T-helper 9 cell (primary cell): ENCODE data around the gene SYVN1.
"Not testable (repeated sequence)": the region's sequence is repeated elsewhere in the genome, so short reads cannot be mapped to it uniquely, and the experiment has no call there.

Experiments
- DNase-seq: peaks from one replicate; pipeline ENCODE4 v3.0.0-alpha.2; 2020

Gene SYVN1

DNA sequence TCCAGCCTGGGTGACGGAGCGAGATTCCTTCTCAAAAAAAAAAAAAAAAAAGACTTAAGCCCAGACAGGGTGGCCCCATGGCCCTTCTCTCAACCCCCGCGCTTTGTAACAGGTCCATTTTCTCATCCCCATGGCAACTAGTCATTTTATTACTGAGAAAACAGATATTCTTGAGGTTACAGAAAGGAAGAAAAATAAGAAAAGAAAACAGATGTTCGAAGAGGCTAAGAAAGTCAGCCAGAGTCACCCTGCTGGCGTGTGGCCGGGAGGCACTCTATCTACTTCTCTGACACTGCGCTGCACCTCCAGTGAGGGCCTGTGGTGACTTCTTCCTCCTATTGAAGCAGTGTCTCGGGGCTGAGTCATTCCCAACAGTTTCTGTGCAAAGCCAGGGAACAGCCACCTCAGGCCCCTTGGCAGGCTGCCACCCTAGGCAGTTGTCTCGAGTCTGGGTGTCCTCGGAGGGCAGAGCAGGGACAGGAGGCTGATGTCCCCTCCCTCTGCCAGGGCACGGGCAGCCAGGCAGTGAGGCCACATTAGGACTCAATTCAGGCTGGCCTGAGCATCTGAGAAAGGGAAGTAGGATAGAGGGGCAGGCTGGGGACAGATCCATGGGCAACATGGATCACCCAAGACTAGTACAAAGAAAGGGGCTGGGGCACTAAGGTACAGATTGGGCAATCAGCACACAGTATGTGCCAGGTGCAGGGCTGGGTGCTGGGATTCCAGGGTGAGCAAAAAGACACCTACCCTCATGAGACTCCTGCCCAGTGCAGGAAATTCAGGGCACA is 16.4 kb upstream of the SYVN1 start:
- DNase-seq: no peak

DNA sequence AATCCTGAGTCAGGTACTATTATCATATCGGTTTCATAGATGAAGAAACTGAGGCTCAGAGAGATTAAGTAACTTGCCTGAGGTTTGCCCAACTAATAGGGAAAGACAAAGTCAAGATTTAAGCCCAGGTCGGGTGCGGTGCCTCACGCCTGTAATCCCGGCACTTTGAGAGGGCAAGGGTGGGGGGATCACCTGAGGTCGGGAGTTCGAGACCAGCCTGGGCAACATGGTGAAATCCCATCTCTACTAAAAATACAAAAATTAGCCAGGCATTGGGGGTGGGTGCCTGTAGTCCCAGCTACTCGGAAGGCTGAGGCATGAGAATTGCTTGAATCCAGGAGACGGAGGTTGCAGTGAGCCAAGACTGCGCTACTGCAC is 15.8 kb upstream of the SYVN1 start:
- DNase-seq: not testable (repeated sequence)

DNA sequence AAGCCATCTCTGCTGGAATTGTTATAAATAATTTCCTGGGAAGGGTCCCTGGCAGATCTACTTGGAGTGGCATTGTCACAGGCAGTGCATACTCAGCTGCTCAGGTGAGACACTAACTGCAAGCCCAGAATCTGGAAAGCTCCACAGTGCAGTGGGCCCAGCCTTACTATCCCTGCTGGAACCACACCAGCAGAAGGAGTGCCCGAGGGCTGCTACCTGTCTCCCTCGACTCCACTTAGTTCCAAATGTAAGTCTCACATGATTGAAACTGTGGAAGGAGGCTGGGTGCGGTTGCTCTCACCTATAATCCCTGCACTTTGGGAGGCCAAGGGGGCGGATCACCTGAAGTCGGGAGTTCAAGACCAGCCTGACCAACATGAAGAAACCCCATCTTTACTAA is 14.3 kb upstream of the SYVN1 start:
- DNase-seq: no peak

- no peak for DNase-seq
Observed at GRCh38 chr11:65147352-65148075, 13.2 kb upstream of the SYVN1 start.

DNA sequence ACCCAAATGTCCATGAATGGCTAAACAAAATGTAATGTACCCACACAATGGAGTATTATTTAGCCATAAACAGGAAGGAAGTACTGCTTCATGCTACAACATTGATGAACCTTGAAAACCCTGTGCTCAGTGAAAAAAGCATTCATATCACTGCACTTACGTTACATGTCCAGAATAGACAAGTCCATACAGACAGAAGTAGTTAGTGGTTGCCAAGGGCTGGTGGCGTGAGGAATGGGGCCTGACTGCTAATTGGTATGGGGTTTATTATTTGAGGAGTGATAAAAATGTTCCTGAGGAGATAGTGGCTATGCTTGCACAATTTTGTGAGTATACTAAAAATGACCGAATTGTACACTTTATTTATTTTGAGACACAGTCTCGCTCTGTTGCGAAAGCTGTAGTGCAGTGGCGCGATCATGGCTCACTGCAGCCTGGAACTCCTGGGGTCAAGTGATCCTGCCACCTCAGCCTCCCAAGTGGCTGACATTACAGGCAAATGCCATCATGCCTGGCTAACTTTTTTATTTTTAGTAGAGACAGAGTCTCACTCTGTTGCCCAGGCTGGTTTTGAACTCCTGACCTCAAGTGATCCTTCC is 7.7 kb upstream of the SYVN1 start:
- no peak for DNase-seq

GRCh38 chr11:65136515-65137096 is 2.3 kb upstream of the SYVN1 start:
- DNase-seq: no peak

GRCh38 chr11:65135633-65136145 is 1.4 kb upstream of the SYVN1 start:
- DNase-seq: no peak

- peak; percentile 75 for DNase-seq
Observed at GRCh38 chr11:65134952-65135632, 773 bp upstream of the SYVN1 start.

- no peak for DNase-seq
Observed at GRCh38 chr11:65133724-65134123, 595 bp downstream of the SYVN1 start.

GRCh38 chr11:65132988-65133700 is 1.2 kb downstream of the SYVN1 start:
- DNase-seq: no peak

DNA sequence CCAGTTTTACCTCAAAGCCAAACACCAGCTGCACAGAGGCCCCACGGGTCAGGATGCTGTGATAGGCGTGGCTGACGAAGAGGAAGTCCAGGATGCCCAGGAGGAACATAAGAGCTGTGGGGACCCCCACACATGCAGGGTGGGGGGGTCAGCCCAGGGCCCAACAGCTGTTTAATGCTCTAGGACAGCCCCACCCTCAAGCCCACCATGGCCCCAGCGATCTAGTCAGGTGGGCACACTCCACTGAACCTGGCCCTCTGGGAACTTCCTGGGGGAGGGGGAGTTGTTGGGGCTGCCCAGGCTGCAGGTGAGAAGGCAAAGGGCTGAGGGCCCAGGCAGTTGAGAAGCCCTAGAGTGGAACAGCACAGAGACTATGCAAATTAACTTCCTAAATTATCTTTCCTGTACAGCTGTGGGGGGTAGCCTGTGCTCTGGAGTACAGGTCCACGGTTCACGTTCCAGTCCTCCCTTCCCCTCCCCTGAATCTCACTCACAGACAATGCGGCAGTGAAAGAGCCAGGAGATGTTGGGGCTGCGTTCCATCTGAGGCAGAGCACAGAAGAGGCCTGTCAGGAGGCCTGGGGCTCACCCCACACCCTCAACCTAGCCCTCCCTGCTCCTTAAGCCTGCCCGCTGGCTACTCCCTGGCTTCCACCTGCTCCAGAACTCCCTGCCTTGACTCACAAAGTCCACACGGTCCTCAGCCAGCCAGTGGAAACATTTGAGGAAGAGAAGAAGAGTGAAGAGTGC is 1.9 kb downstream of the SYVN1 start:
- no peak for DNase-seq

DNA sequence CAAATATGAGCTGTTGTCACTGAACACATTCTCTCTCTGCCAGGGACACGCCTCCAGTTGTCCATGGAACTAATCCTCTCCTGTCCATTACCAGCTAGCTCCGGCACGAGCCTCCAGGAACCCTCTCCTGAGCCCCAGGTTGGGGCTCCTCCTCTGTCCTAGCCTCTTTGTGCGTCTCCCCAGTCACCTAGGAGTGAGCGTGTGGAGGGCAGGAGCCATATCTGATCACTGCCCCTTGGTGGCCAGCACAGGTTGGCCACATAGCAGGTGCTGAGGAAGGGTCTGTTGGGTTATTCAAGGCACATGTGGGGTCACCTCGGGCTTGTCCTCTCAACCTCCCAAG is 2.5 kb downstream of the SYVN1 start:
- no peak for DNase-seq

DNA sequence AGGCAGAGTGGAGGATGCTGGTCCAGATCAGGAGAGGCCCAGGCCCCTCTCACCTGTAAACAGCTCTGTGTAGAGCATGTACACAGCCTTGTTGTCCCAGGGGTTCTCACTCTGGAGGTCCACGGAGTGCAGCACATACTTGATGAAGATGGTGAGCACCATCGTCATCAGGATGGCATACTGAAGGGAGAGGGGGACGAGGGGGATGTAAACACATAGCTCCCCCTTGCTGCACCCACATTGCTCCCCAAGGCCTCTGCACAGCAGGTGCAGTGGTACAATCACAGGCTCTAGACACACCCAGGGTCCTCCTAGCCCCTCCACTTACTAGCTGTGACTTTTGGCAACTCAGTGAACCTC is 2.9 kb downstream of the SYVN1 start:
- DNase-seq: no peak

DNA sequence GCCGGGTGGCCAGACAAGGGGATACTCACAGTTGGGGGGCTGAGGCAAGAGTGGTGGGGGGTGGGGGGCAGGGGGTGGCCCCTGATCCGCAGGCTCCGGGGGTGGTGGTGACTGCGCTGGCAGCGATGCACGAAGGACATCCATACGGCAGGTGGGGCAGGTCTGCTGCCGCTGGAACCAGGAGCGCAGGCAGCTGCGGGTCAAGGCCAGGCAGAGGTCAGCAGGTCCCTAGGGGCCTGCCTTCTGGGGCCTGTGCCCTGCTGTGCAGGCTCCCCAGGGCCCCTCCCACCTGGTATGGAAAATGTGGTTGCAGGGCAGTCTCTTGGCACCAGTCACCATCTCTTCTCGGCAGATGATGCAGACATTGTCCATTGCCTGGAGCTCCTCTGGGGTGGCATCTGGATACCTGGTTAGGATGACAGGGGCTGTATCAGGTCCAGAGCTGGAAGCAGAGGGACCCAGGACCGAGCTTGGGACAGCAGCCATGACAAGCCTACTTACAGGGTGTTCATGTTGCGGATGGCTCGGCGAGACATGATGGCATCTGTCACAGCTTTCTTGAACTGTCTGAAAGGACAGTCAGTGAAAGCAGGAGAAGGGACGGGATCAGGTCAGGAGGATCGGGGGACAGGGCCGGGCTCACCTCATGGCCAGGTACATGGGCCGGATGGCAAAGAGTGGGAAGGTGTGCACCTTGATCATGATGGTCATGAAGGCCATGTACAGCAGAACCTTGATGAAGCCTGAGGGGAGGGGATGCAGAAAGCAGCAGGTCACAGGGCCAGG is 3.5 kb downstream of the SYVN1 start:
- no peak for DNase-seq

DNA sequence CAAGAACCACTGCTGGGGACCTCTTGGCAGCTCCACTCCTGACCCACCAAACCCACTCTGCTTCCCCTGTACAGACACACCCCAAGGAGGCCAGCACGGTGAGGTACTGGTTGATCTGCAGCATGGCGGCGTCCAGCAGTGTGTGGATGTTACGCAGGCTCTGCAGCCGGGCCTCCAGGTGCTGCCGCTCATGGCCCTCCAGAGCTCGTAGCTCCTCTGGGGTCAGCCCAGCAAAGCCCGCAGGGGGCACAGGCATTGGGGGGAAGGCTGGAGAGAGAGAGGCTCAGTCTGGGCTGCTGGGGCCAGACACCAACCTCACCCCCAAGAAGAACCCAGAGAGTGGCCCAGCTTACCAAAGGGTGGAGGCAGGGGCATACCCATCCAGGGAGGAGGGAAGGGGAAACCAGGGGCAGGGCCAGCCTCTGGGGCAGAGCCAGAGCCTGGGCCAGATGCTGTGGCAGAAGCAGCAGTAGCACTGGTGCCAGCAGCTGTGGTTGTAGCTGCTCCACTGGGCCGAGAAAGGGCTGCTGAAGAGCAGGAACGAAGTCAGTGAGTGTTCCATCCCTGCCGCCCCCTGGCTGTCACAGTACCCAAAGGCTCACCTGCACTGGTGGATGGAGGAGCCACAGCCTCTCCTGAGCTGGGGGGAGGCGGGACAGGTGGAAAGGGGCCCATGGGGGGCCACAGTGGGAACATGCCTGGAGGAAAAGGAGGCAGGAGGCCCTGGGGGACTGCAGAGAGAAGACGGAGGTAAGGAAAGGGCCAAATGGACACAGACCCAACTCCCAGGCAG is 4.5 kb downstream of the SYVN1 start:
- DNase-seq: no peak

GRCh38 chr11:65128182-65129145 is 5.9 kb downstream of the SYVN1 start:
- no peak for DNase-seq

- DNase-seq: no peak
Observed at GRCh38 chr11:65127473-65128181, 6.7 kb downstream of the SYVN1 start.
